HL-60/S4 (cell line): Measurements from ENCODE around the gene TMC1.

Source experiments
- in situ Hi-C: fragments of 300-500 bp; cut with MboI; formaldehyde crosslinking; loops from 2 replicates; pipeline ENCODE4 v1.14.3; 2022; ENCODE audit warnings: low sequenced_read_pairs

The TMC1 gene

DNA sequence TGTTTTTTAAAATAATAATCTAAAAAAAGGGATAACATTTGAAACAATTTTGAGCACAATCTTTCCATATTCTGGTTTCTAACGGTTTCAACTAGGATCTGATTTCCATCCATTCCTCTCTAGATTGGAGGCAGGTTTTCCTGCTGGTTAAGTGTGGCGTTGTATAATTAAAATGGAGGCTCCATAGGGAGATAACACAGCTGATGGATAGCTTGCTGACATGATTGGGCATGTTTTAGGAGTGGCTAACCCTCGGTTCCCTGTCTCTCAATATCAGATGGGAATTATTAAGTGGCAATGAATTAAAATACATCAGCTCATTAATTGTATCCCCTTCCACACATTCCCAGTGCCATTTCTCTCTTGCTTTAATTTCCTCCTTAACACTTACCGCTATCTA, 222.4 kb downstream of the TMC1 start:
- in situ Hi-C loops: no loop called here

- in situ Hi-C loops: no loop called here
Observed at GRCh38 chr9:72749276-72749675, 227.9 kb downstream of the TMC1 start.

DNA sequence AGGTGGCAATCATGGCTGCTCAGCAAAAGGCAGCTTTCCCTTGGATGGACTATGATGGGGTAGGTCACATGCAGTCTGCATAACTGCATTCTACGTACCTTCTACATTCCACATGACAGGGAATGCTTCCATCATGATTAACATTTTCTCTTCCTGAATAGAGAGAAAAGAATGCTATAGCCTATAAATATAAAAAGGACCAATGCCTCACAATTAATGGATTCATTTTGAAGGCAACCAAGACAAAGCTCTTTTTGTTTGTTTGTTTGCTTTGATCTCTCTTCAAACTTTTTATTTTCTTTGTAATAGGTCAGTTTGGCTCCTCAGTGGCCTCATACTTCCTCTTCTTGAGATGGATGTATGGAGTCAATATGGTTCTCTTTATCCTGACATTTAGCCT, 230.1 kb downstream of the TMC1 start:
- in situ Hi-C loops: no loop called here

- in situ Hi-C loops: no loop called here
Observed at GRCh38 chr9:72753266-72753893, 232.0 kb downstream of the TMC1 start.

GRCh38 chr9:72755836-72756235, 234.4 kb downstream of the TMC1 start:
- in situ Hi-C loops: no loop called here

DNA sequence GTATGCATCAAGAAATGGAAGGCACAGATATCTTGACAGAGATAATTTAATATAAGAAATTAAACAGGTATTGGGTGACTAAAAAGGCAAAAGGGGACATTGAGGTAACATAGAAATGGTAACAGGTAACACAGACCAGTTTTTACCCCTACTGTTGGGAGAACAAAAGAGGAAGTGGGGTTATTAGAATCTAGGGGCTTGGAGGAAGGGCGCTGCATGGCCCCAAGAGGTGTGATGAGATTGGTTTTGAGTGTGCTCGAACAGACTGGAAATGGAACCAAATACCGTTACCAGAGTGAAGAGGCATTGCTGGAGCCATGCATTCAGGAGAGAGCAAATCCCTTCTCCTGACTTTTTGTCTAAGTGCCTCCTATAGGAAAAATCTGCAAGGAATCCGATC, 237.5 kb downstream of the TMC1 start:
- in situ Hi-C loops: no loop called here

DNA sequence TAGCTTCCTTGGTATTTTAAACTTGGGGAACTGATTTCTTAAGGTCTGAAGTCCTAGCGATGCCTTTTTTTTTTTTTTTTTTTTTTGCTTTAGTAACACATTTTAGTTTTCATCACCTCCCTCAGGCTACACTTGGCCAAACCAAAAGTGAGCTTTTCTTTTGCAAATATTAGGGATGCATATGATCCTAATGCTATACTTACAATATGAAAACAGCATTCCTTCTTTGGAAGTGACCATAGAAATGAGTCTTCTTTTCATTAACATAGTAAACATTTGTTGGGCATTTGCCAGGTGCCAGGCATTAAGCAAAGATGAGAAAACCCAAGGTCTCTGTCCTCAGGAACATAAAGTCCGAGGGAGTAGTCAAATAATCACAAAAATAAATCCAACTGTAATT, 241.6 kb downstream of the TMC1 start:
- in situ Hi-C loops: no loop called here

GRCh38 chr9:72769546-72769945, 248.1 kb downstream of the TMC1 start:
- in situ Hi-C loops: no loop called here

DNA sequence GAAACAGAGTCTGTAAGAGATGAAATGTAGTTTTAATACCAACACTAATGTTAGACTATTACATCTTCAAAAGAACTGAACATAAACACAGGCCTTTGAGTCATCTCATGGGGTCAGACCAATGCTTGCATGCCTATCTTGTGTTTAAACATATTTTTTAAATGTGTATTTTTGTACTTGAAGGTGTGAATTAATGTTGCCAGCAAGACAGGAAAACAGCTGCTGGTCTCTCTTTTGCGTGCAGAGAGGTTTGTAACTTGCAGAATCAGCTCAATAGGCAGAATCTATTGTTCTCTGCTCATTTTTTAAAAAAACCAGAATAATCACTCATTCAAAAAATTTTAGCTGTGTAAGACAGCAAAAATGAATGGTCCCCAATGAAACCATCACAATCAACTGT, 251.3 kb downstream of the TMC1 start:
- in situ Hi-C loops: no loop called here

DNA sequence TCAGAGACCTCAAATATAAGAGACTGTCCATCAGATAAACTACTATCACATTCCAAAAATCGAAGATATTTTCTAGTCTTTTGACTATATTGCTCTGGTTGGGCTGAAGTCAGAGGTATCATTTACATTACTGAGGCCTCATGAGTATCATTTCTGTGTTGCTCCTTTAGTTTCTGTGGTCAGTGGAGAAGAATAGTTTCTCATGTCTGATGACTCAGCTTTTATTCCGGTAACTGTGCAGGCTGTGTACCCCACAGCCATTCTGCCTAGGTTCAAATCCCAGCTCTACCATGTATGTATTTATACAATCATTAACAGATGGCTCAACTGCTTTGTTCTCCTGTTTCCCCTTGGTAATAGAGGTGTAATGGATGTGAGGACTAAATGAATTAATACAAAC, 252.2 kb downstream of the TMC1 start:
- in situ Hi-C loops: no loop called here

GRCh38 chr9:72775570-72775969, 254.2 kb downstream of the TMC1 start:
- in situ Hi-C loops: no loop called here

- in situ Hi-C loops: no loop called here
Observed at GRCh38 chr9:72779614-72780013, 258.2 kb downstream of the TMC1 start.

DNA sequence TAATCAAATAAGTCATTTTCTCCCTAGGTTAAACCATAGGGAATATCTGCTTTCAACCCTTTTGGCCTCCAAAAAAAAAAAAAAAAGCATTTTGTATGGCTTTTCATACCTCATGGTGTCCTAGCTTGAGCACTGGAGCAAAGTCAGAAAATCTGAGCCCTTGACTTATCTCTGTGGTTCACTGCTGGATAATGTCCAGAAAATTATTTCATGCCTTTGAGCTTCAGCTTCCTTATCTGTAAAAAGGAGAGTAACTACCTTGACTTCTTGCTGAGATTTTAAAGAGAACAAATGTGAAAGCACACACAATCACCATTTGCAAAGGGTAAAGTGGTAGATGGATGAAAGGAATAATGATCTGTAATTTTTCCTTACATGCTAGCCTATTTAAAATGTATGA, 265.5 kb downstream of the TMC1 start:
- in situ Hi-C loops: no loop called here

DNA sequence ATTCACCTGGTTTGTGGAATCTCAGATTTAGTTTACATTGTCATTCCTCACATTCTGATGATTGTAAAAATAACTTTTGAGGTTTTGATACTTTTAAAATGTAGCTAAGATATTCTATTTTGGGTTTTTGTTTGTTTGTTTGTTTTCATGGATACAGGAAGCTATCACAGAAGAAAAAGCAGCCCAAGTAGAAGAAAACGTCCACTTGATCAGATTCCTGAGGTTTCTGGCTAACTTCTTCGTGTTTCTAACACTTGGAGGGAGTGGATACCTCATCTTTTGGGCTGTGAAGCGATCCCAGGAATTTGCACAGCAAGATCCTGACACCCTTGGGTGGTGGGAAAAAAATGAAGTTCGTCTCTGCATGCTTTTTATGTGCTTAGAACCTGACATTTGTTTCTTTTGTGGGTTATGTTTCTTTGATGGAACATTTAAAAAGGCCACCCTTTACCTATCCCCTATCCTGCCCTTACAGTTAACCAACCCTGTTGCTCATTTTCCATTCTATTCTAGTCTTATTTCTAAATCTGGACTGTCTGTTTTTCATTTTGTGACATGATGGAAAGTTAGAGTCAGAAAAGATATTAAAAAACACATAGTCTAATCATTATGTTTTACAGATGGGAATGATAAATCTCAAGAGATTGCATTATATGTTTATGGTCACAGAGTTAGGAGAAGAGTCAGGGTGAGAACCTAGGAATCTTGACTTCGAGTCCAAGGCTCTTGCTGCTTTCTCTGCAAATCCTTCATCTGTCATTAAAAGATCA, 267.7 kb downstream of the TMC1 start:
- in situ Hi-C loops: no loop called here

DNA sequence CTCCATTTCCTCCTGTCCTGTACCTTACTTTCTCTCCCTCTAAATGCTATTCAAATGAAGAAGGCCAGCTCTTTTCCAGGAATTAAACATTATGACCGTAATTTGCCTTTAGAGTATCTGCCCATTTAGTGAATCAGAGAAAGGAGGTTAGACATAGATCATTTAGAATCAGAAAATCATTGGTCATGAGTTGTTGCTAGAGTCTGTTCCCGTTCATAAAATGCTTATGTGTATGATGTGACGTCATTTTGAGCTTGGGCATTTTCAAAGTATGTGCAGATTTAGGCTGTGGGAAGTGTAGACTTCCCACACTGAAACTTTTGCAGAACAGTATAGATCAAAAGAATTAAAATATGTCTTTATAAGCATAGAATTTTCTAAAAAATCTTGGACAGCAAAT, 268.5 kb downstream of the TMC1 start:
- in situ Hi-C loops: no loop called here

- in situ Hi-C loops: no loop called here
Observed at GRCh38 chr9:72790989-72791388, 269.6 kb downstream of the TMC1 start.

DNA sequence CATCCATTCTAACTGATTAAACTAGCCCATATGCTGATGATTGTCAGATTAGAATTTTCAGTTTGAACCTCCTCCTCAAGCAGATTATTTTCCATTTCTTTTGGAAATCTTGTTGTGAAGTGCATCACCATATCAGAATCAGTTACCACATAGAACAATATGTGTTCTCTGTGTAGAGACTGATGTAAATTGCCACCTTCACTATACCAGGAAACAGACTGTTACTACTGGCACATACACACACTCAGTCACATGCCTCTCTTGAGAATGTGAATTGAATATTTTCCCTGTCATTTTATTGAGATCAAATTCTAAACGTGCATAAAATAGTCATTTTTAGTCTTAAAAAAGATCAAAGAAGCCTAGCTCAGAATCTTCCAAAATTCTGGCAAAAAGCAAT, 270.0 kb downstream of the TMC1 start:
- in situ Hi-C loops: no loop called here

DNA sequence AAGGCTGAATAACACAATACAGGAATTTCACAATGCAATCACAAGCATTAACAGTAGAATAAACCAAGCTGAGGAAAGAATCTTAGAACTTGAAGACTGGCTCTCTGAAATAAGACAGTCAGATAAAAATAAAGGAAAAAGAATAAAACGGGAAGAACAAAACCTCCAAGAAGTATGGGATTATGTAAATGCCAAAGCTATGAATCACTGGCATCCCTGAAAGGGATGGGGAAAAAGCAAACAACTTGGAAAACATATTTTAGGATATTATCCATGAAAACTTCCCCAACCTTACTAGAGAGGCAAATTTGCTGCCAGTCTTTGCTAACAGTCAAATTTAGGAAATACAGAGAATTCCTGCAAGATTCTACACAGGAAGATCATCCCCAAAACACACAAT, 273.5 kb downstream of the TMC1 start:
- in situ Hi-C loops: no loop called here

GRCh38 chr9:72800328-72800994, 279.1 kb downstream of the TMC1 start:
- in situ Hi-C loops: loop anchor here (25.0 kb wide), 1 partner anchor 763 kb away; no protein-coding TSS in a partner anchor

DNA sequence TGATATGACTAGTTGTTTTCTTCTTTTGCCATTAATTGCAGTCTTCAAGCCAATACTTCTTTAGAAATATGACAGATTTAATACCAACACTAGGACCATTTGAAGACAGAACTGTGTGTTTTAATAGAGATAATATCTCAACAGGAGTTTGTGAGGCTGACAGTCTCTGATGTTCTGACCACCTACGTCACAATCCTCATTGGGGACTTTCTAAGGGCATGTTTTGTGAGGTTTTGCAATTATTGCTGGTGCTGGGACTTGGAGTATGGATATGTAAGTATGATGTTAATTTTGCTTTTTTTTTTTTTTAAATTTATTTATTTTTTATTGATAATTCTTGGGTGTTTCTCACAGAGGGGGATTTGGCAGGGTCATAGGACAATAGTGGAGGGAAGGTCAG, 283.8 kb downstream of the TMC1 start:
- in situ Hi-C loops: loop anchor here (25.0 kb wide), 1 partner anchor 768 kb away; no protein-coding TSS in a partner anchor

DNA sequence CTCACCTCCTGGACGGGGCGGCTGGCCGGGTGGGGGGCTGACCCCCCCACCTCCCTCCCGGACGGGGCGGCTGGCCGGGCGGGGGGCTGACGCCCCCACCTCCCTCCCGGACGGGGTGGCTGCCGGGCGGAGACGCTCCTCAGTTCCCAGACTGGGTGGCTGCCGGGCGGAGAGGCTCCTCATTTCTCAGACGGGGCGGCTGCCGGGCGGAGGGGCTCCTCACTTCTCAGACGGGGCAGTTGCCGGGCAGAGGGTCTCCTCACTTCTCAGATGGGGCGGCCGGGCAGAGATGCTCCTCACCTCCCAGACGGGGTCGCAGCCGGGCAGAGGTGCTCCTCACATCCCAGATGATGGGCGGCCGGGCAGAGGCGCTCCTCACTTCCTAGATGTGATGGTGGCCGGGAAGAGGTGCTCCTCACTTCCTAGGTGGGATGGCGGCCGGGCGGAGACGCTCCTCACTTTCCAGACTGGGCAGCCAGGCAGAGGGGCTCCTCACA, 285.0 kb downstream of the TMC1 start:
- in situ Hi-C loops: loop anchor here (25.0 kb wide), 1 partner anchor 769 kb away; no protein-coding TSS in a partner anchor
